Stimulated activated CD4-positive, alpha-beta T cell treated with anti-CD3 and anti-CD28 coated beads, Interleukin-2, amount 100 ng/mL, for 24 hours (primary cell): ENCODE data around the gene CBY1.
"Not testable (repeated sequence)": the region's sequence is repeated elsewhere in the genome, so short reads cannot be mapped to it uniquely, and the experiment has no call there.

Experiments used
- DNase-seq, 2 donors: peaks; one replicate each; pipeline ENCODE4 v3.0.0-alpha.2; 2020

Gene CBY1

GRCh38 chr22:38656256-38657044 lies at the start of gene CBY1, which contains the start of gene FAM227A:
Gene CBY1, plus strand, starts transcription at chr22:38656638. Its CDS starts 11,417 bp downstream, at chr22:38668055.
Gene FAM227A, minus strand, starts transcription at chr22:38656392. Its CDS starts 6,224 bp downstream, at chr22:38650168.
- DNase-seq: peak; percentile 86 to 90

GRCh38 chr22:38607680-38608079 lies 48.8 kb upstream of the CBY1 start:
- no peak for DNase-seq

GRCh38 chr22:38608992-38609750 lies 47.3 kb upstream of the CBY1 start:
- DNase-seq: no peak

GRCh38 chr22:38610234-38610633 lies 46.2 kb upstream of the CBY1 start:
- no peak for DNase-seq

- no peak for DNase-seq
Measured at GRCh38 chr22:38611559-38611958, 44.9 kb upstream of the CBY1 start.

GRCh38 chr22:38612217-38613006 lies 44.0 kb upstream of the CBY1 start:
- no peak for DNase-seq

GRCh38 chr22:38613588-38613987 lies 42.9 kb upstream of the CBY1 start:
- DNase-seq: no peak

- DNase-seq: no peak
Measured at GRCh38 chr22:38614332-38615063, 41.9 kb upstream of the CBY1 start.

GRCh38 chr22:38615064-38615405 lies 41.4 kb upstream of the CBY1 start:
- DNase-seq: not testable (repeated sequence)

GRCh38 chr22:38618258-38618657 lies 38.2 kb upstream of the CBY1 start:
- no peak for DNase-seq

- DNase-seq: no peak
Measured at GRCh38 chr22:38618682-38619081, 37.8 kb upstream of the CBY1 start.

- DNase-seq: no peak
Measured at GRCh38 chr22:38623351-38623750, 33.1 kb upstream of the CBY1 start.

GRCh38 chr22:38628444-38628843 lies 28.0 kb upstream of the CBY1 start:
- DNase-seq: no peak

GRCh38 chr22:38629108-38629507 lies 27.3 kb upstream of the CBY1 start:
- DNase-seq: no peak

GRCh38 chr22:38631724-38632123 lies 24.7 kb upstream of the CBY1 start:
- DNase-seq: no peak

GRCh38 chr22:38632528-38632927 lies 23.9 kb upstream of the CBY1 start:
- no peak for DNase-seq

- no peak for DNase-seq
Measured at GRCh38 chr22:38638216-38638615, 18.2 kb upstream of the CBY1 start.

- DNase-seq: no peak
Measured at GRCh38 chr22:38638728-38639127, 17.7 kb upstream of the CBY1 start.

- DNase-seq: no peak
Measured at GRCh38 chr22:38641476-38642040, 14.9 kb upstream of the CBY1 start.

- not testable (repeated sequence) for DNase-seq
Measured at GRCh38 chr22:38644245-38644644, 12.2 kb upstream of the CBY1 start.

GRCh38 chr22:38645430-38645829 lies 11.0 kb upstream of the CBY1 start:
- DNase-seq: no peak

GRCh38 chr22:38649841-38650522 lies 6.5 kb upstream of the CBY1 start:
- DNase-seq: no peak
